AG04450 (cell line): ENCODE measurements around the gene DCAF17. TPM values are rescaled to one million over a fixed set of nuclear protein-coding genes. Genes with fewer than 3 reads are reported as not detected.
A peak's percentile ranks its signal among the peaks of the same experiment; 100 is the strongest.

ENCODE experiments used
- CTCF ChIA-PET: fragments of 300-600, 350-600 bp; formaldehyde crosslinking; extraction: SDS; loops from one replicate; lab custom pipeline; 2022; ENCODE audit warnings: antibody characterized with exemption, inconsistent platforms; lab: Charles Lee
- POLR2A ChIA-PET: fragments of 350-600 bp; formaldehyde crosslinking; extraction: SDS; loops from one replicate; lab custom pipeline; 2021; ENCODE audit warnings: antibody characterized with exemption, inconsistent platforms; lab: Yijun Ruan, JAX
- DNase-seq: peaks from one replicate; pipeline ENCODE4 v3.0.0-alpha.2; 2011; ENCODE audit warnings: low read depth, low spot score
- H3K27ac ChIP-seq: one replicate; pipeline ENCODE4 v1.5.1; 2012; ENCODE audit warnings: low read depth, low read length, control low read depth
- H3K27me3 ChIP-seq: one replicate; pipeline ENCODE4 v1.6.0; 2012; ENCODE audit warnings: low read length; ENCODE audit not compliant: control insufficient read depth, insufficient read depth
- H3K4me3 ChIP-seq: 2 replicates; pipeline ENCODE4 v1.5.1; 2011; ENCODE audit warnings: mild to moderate bottlenecking, low read depth, low read length, control low read depth
- H3K9me3 ChIP-seq: 2 replicates; pipeline ENCODE4 v1.5.1; 2012; ENCODE audit warnings: low read length; ENCODE audit not compliant: control insufficient read depth, insufficient read depth
- polyA plus RNA-seq: library from polyadenylated mRNA; depleted of rRNA; stranded (reverse); fragments of >200 nt; gene quantifications from 2 replicates; pipeline ENCODE4 v1.2.3, GENCODE V29; 2011
- TF ChIP-seq, protein P1 (sequence below): IDR thresholded peaks from 2 replicates; pipeline ENCODE4 v1.5.1; 2011; ENCODE audit warnings: low read depth, low read length, control low read depth, inconsistent platforms

DCAF17 gene
- polyA plus RNA-seq, 1 experiment: 18.3 TPM

- no peaks in the 10 kb centered on the region for H3K9me3 ChIP-seq
- no peak overlapping the region for H3K4me3 ChIP-seq
- TF ChIP-seq, protein P1, sequence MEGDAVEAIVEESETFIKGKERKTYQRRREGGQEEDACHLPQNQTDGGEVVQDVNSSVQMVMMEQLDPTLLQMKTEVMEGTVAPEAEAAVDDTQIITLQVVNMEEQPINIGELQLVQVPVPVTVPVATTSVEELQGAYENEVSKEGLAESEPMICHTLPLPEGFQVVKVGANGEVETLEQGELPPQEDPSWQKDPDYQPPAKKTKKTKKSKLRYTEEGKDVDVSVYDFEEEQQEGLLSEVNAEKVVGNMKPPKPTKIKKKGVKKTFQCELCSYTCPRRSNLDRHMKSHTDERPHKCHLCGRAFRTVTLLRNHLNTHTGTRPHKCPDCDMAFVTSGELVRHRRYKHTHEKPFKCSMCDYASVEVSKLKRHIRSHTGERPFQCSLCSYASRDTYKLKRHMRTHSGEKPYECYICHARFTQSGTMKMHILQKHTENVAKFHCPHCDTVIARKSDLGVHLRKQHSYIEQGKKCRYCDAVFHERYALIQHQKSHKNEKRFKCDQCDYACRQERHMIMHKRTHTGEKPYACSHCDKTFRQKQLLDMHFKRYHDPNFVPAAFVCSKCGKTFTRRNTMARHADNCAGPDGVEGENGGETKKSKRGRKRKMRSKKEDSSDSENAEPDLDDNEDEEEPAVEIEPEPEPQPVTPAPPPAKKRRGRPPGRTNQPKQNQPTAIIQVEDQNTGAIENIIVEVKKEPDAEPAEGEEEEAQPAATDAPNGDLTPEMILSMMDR: no peak
- CTCF ChIA-PET: no interaction called here
- POLR2A ChIA-PET: no interaction called here
- H3K27me3 ChIP-seq: no peaks in the 10 kb centered on the region
- no peak overlapping the region for H3K27ac ChIP-seq
- no peak for DNase-seq
These were observed 81.8 kb downstream of the DCAF17 start for GRCh38 chr2:171515672-171516298.

DNA sequence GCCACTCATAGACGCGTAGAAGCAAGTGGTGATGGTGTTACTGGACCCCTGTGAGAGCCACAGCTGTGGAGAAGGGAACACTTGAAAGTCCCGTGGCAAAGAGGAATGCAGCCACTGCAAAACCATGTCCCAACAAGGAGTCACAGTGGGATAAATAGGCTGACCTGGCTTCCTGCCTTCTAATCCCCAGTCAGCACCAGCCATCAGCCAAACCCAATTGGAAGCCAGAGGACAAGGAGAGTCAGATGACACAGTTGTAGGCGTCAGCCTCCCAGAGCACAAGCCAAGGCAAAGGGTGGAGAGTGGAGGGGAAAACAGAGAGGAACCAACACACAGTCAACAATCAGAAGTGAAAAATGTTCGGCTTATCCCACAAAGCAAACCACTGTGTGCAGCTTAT is 82.8 kb downstream of the DCAF17 start:
- no peaks in the 10 kb centered on the region for H3K9me3 ChIP-seq
- POLR2A ChIA-PET: no interaction called here
- H3K27me3 ChIP-seq: no peaks in the 10 kb centered on the region
- TF ChIP-seq, protein P1: no peak
- no peak for DNase-seq
- H3K27ac ChIP-seq: no peak overlapping the region
- CTCF ChIA-PET: no interaction called here
- no peak overlapping the region for H3K4me3 ChIP-seq

DNA sequence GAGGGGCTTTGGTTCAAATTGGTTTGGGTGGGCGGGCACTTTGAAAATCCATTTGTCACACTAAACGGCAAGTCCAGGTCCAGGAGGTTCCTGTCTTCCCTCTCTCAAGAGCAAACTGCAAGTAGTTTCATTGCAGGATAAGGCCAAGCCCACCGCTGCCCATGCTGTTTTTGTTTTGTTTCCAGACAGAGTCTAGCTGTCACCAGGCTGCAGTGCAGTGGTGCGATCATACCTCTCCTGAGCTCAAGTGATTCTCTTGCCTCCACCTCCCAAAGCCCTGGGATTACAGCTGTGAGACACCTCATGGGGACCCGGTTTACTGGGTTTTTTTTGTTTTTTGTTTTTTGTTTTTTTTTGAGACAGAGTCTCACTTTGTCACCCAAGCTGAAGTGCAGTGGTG is 86.4 kb downstream of the DCAF17 start:
- TF ChIP-seq, protein P1: no peak
- Histone ChIP-seq H3K27me3 (no peaks in the 10 kb centered on the region), H3K27ac (no peak overlapping the region), H3K9me3 (no peaks in the 10 kb centered on the region; the same call in 1 of the 2 replicates), H3K4me3 (no peak overlapping the region)
- CTCF ChIA-PET: interaction anchor here (0.8 kb wide), 1 partner anchor 945 kb away, joined by 3 read pairs; no protein-coding TSS in a partner anchor
- DNase-seq: no peak
- POLR2A ChIA-PET: no interaction called here

- Histone ChIP-seq H3K4me3 (peak overlapping the region; percentile 83), H3K27ac (peak overlapping the region; percentile 88), H3K9me3 (no peaks in the 10 kb centered on the region; the same call in 1 of the 2 replicates), H3K27me3 (no peaks in the 10 kb centered on the region)
- CTCF ChIA-PET: interaction anchor here (0.9 kb wide), 1 partner anchor 9 kb away, joined by 3 read pairs; no protein-coding TSS in a partner anchor
- POLR2A ChIA-PET: interaction anchor here (0.6 to 2.4 kb wide), 3 partner anchors 10 to 166 kb away, joined by 5 to 17 read pairs (median 6); partner anchors contain the start of gene DYNC1I2
- TF ChIP-seq, protein P1: no peak
- DNase-seq: no peak
These were observed 87.5 kb downstream of the DCAF17 start for GRCh38 chr2:171521361-171522051.
